Upper lobe of left lung (tissue), 4 donors: Measurements from ENCODE around the gene FAM200C.

Experiments
- EP300 ChIP-seq, 4 donors: sonication (generic); formaldehyde crosslinking; IDR thresholded peaks; one replicate each; pipeline ENCODE4 v1.5.1; 2017; ENCODE audit warnings: antibody characterized with exemption in 4 of 4, control low read depth in 2 of 4
- POLR2A ChIP-seq, 4 donors: fragments of 450-650 bp; IDR thresholded peaks; one replicate each; pipeline ENCODE4 v1.5.1; 2016 to 2017; ENCODE audit warnings: antibody characterized with exemption in 4 of 4, mild to moderate bottlenecking in 2 of 4
- POLR2AphosphoS5 ChIP-seq, 2 donors: sonication (generic); formaldehyde crosslinking; IDR thresholded peaks; one replicate each; pipeline ENCODE4 v1.5.1; 2017; ENCODE audit warnings: antibody characterized with exemption in 2 of 2
- TF ChIP-seq, protein P1 (sequence below), 6 experiments: fragments of 450-650 bp in 4 of 6; fragments of 200-600 bp in 2 of 6; sonication (generic) in 2 of 6; IDR thresholded peaks; one replicate each; pipeline ENCODE4 v1.5.1; 2016 to 2019; ENCODE audit warnings: antibody characterized with exemption in 6 of 6

DNA sequence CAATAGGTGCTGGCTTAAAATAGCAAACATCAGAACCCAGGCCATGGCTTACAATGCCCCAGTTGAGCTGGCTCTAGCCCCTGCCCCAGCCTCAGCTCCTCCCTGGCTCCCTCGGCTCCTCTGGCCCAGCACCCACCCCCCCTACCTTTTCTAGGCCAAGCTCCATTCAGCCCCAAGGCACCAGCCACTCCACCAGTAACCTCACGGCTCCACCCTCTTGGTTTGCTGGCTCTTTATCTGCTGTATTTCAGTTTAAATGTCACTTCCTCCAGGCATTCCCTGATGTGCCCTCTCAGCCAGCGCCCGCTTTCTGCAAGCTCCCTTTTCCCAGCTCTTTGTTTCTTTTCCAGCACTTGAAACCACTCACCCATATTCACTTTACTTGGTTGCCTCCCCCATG is 40.0 kb downstream of the FAM200C start:
- TF ChIP-seq, protein P1, sequence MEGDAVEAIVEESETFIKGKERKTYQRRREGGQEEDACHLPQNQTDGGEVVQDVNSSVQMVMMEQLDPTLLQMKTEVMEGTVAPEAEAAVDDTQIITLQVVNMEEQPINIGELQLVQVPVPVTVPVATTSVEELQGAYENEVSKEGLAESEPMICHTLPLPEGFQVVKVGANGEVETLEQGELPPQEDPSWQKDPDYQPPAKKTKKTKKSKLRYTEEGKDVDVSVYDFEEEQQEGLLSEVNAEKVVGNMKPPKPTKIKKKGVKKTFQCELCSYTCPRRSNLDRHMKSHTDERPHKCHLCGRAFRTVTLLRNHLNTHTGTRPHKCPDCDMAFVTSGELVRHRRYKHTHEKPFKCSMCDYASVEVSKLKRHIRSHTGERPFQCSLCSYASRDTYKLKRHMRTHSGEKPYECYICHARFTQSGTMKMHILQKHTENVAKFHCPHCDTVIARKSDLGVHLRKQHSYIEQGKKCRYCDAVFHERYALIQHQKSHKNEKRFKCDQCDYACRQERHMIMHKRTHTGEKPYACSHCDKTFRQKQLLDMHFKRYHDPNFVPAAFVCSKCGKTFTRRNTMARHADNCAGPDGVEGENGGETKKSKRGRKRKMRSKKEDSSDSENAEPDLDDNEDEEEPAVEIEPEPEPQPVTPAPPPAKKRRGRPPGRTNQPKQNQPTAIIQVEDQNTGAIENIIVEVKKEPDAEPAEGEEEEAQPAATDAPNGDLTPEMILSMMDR (IDR thresholded peaks at IDR 0.05), result no peak
- TF ChIP-seq EP300 (IDR thresholded peaks at IDR 0.05), result no peak
- TF ChIP-seq POLR2AphosphoS5 (IDR thresholded peaks at IDR 0.05), result no peak
- TF ChIP-seq POLR2A (IDR thresholded peaks at IDR 0.05), result no peak
